CD4-positive, alpha-beta T cell (primary cell): ENCODE measurements around the gene LY9. TPM values are rescaled to one million over a fixed set of nuclear protein-coding genes. Genes with fewer than 3 reads are reported as not detected.

Experiments
- ATAC-seq: fragments of 200-7000 bp; cut with Tn5 transposase; one replicate; pipeline ENCODE4 v1.10.0; 2022; ENCODE audit warnings: mild to moderate bottlenecking; ENCODE audit not compliant: poor library complexity
- CTCF ChIA-PET: fragments of 350-600 bp; sonication (Branson Sonifier 250); formaldehyde crosslinking; loops from one replicate; lab custom pipeline; 2021; ENCODE audit warnings: antibody characterized with exemption, inconsistent platforms; lab: Charles Lee
- POLR2A ChIA-PET: fragments of 350-600 bp; sonication (Branson Sonifier 250); formaldehyde crosslinking; loops from one replicate; lab custom pipeline; 2021; ENCODE audit warnings: antibody characterized with exemption, inconsistent platforms; lab: Charles Lee
- DNase-seq, 14 experiments: peaks; one replicate each; pipeline ENCODE4 v3.0.0-alpha.2; 2013 to 2020; ENCODE audit warnings: mixed read lengths in 2 of 14
- H3K27ac ChIP-seq, 2 donors: one replicate each; pipeline versions ENCODE4 v1.5.1 to v1.7.0; 2013; ENCODE audit warnings: low read length in 2 of 2, low read depth in 1 of 2, mild to moderate bottlenecking in 1 of 2
- H3K27me3 ChIP-seq, 2 experiments: 1 replicate in 1 of 2; 2 replicates in 1 of 2; pipeline versions ENCODE4 v1.6.1 to v1.7.0; 2013; ENCODE audit warnings: low read length in 2 of 2, control low read depth in 1 of 2, mild to moderate bottlenecking in 1 of 2, moderate library complexity in 1 of 2; ENCODE audit not compliant: insufficient read depth in 2 of 2, control insufficient read depth in 1 of 2
- H3K36me3 ChIP-seq: one replicate; pipeline ENCODE4 v1.6.1; 2013; ENCODE audit warnings: low read length, control low read depth; ENCODE audit not compliant: insufficient read depth
- H3K4me1 ChIP-seq: one replicate; pipeline ENCODE4 v1.6.1; 2013; ENCODE audit warnings: low read length, control low read depth; ENCODE audit not compliant: insufficient read depth
- H3K4me3 ChIP-seq: one replicate; pipeline ENCODE4 v1.5.1; 2013; ENCODE audit warnings: mild to moderate bottlenecking, low read length, moderate library complexity
- H3K9me3 ChIP-seq, 2 experiments: 1 replicate in 1 of 2; 2 replicates in 1 of 2; pipeline versions ENCODE4 v1.6.1 to v1.7.0; 2013; ENCODE audit warnings: low read length in 2 of 2, mild to moderate bottlenecking in 2 of 2, control low read depth in 1 of 2, moderate library complexity in 1 of 2; ENCODE audit not compliant: control insufficient read depth in 1 of 2, insufficient read depth in 1 of 2
- H3K27ac Mint-ChIP-seq: one replicate; pipeline ENCODE4 v1.8.0; 2020; ENCODE audit warnings: mixed read lengths
- H3K27me3 Mint-ChIP-seq: one replicate; pipeline ENCODE4 v1.8.0; 2021; ENCODE audit warnings: mixed read lengths
- H3K36me3 Mint-ChIP-seq: one replicate; pipeline ENCODE4 v1.8.0; 2021; ENCODE audit warnings: low read depth, mixed read lengths
- H3K4me1 Mint-ChIP-seq: one replicate; pipeline ENCODE4 v1.8.0; 2021; ENCODE audit warnings: low read depth, mixed read lengths
- H3K4me3 Mint-ChIP-seq: one replicate; pipeline ENCODE4 v1.8.0; 2020; ENCODE audit warnings: mild to moderate bottlenecking, mixed read lengths
- H3K9me3 Mint-ChIP-seq: one replicate; pipeline ENCODE4 v1.8.0; 2020; ENCODE audit warnings: mixed read lengths
- intact Hi-C, 2 experiments: fragments of 100-400 bp; cut with DNase I in 1 of 2; cut with micrococcal nuclease in 1 of 2; formaldehyde crosslinking; loops; one replicate each; pipeline versions ENCODE4 v1.15.1 to v1.9.0; 2023 to 2025; cut with DNase I, micrococcal nuclease
- total RNA-seq, 174 experiments: library from RNA in 2 of 174; stranded (reverse) in 2 of 174; gene quantifications; one replicate each; pipeline ENCODE4 v1.2.3 and lab custom pipeline; 2021 to 2026
- TF ChIP-seq, protein P1 (sequence below): fragments of 200-600 bp; IDR thresholded peaks from one replicate; pipeline ENCODE4 v1.8.0; 2022; ENCODE audit warnings: antibody characterized with exemption, mild to moderate bottlenecking

The LY9 gene
- total RNA-seq, 2 experiments from 2014 or later, result 124 TPM

DNA sequence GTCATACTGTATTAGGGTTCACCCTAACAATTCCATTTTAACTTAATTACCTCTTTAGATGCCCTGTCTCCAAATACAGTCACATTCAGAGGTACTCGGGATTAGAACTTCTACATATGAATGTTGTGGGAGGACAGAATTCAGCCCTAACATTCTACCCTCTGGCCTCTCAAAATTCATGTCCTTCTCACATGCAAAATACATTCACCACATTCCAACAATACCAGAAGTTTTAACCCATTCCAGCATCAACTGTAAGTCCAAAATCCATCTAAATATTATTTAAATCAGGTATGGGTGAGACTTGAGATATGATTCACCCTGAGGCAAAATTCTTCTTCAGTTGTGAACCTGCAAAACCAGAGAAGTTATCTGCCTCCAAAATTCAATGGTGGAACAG lies 14.5 kb downstream of the LY9 start:
- H3K27me3 ChIP-seq, result no peaks in the 10 kb centered on the region
- Mint-ChIP-seq H3K9me3 (peaks cover 6% of the 10 kb centered on the region), H3K27me3 (no peaks in the 10 kb centered on the region), H3K36me3 (peaks cover 97% of the 10 kb centered on the region), H3K27ac (peak overlapping the region; percentile 75), H3K4me1 (peaks cover 78% of the 10 kb centered on the region), H3K4me3 (peak overlapping the region; percentile 50)
- CTCF ChIA-PET, result no interaction called here
- H3K4me1 ChIP-seq, result peaks cover 32% of the 10 kb centered on the region
- intact Hi-C loops, result loop anchor here in 1 of 2 experiments (5.0 kb wide), 1 partner anchor 33 kb away; no protein-coding TSS in a partner anchor
- no peak overlapping the region for H3K4me3 ChIP-seq
- POLR2A ChIA-PET, result interaction anchor here (1.4 to 2.0 kb wide), 2 partner anchors 12 to 14 kb away, joined by 5 read pairs; partner anchors contain the start of gene LY9
- peaks cover 7 to 12% of the 10 kb centered on the region in 2 experiments for H3K9me3 ChIP-seq
- ATAC-seq (no peak), DNase-seq (no peak)
- peaks cover 90% of the 10 kb centered on the region for H3K36me3 ChIP-seq
- TF ChIP-seq, protein P1, sequence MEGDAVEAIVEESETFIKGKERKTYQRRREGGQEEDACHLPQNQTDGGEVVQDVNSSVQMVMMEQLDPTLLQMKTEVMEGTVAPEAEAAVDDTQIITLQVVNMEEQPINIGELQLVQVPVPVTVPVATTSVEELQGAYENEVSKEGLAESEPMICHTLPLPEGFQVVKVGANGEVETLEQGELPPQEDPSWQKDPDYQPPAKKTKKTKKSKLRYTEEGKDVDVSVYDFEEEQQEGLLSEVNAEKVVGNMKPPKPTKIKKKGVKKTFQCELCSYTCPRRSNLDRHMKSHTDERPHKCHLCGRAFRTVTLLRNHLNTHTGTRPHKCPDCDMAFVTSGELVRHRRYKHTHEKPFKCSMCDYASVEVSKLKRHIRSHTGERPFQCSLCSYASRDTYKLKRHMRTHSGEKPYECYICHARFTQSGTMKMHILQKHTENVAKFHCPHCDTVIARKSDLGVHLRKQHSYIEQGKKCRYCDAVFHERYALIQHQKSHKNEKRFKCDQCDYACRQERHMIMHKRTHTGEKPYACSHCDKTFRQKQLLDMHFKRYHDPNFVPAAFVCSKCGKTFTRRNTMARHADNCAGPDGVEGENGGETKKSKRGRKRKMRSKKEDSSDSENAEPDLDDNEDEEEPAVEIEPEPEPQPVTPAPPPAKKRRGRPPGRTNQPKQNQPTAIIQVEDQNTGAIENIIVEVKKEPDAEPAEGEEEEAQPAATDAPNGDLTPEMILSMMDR, result no peak
- no peak overlapping the region for H3K27ac ChIP-seq

DNA sequence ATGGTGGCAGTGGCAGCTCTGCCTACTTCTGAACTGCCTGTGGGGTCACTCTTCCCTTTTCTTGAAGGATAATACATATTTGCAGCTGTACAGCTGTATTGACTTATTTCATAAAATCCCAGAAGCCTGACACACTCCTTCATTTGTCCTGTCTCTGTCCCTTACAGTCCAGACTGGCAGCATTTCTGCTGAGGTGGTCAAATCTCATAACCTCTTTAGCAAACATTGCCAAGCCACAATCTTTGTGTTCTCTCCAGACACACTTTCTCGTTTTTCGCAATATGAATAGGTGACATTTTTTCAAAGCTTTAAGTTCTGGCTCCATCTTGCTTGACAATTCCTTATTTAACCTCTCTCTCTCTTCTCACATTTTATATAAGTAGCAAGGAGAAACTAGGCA lies 15.2 kb downstream of the LY9 start:
- H3K4me1 ChIP-seq, result peaks cover 32% of the 10 kb centered on the region
- POLR2A ChIA-PET, result interaction anchor here (0.8 to 2.0 kb wide), 5 partner anchors 12 to 34 kb away, joined by 3 to 7 read pairs (median 5); partner anchors contain the start of gene LY9
- peaks cover 90% of the 10 kb centered on the region for H3K36me3 ChIP-seq
- no peak overlapping the region for H3K27ac ChIP-seq
- intact Hi-C loops, result loop anchor here in 1 of 2 experiments (5.0 kb wide), 1 partner anchor 34 kb away; no protein-coding TSS in a partner anchor
- Mint-ChIP-seq H3K27ac (peak overlapping the region; percentile 75), H3K9me3 (peaks cover 6% of the 10 kb centered on the region), H3K27me3 (no peaks in the 10 kb centered on the region), H3K4me3 (no peak overlapping the region), H3K36me3 (peaks cover 97% of the 10 kb centered on the region), H3K4me1 (peaks cover 71% of the 10 kb centered on the region)
- DNase-seq (no peak), ATAC-seq (no peak)
- H3K4me3 ChIP-seq, result no peak overlapping the region
- CTCF ChIA-PET, result interaction anchor here (1.1 kb wide), 1 partner anchor 9 kb away, joined by 3 read pairs; no protein-coding TSS in a partner anchor
- TF ChIP-seq, protein P1, result no peak
- peaks cover 5 to 7% of the 10 kb centered on the region in 2 experiments for H3K9me3 ChIP-seq
- no peaks in the 10 kb centered on the region for H3K27me3 ChIP-seq

GRCh38 chr1:160813215-160813614 lies 17.2 kb downstream of the LY9 start:
- DNase-seq (peak in 3 of 14 experiments; percentile 26 to 50 (median 38)), ATAC-seq (peak; percentile 65)
- Mint-ChIP-seq H3K4me3 (no peak overlapping the region), H3K27me3 (no peaks in the 10 kb centered on the region), H3K36me3 (peaks cover 97% of the 10 kb centered on the region), H3K9me3 (no peaks in the 10 kb centered on the region), H3K4me1 (peaks cover 52% of the 10 kb centered on the region), H3K27ac (peak overlapping the region; percentile 71)
- Histone ChIP-seq H3K4me3 (no peak overlapping the region), H3K9me3 (no peaks in the 10 kb centered on the region), H3K4me1 (peaks cover 20% of the 10 kb centered on the region), H3K27me3 (no peaks in the 10 kb centered on the region), H3K27ac (no peak overlapping the region), H3K36me3 (peaks cover 91% of the 10 kb centered on the region)
- ChIA-PET CTCF (interaction anchor here (1.0 kb wide), 1 partner anchor 177 kb away, joined by 3 read pairs; no protein-coding TSS in a partner anchor), POLR2A (no interaction called here)
- TF ChIP-seq, protein P1, result no peak
- intact Hi-C loops, result loop anchor here in 1 of 2 experiments (2.0 to 5.0 kb wide), 2 partner anchors 14 to 36 kb away; no protein-coding TSS in a partner anchor
